ENCODE results near the gene ANTXR1. TPM values are rescaled to one million over a fixed set of nuclear protein-coding genes. Genes with fewer than 3 reads are reported as not detected.

ANTXR1 gene
- total RNA-seq, 1 experiment from 2014 or later: 48.3 TPM

DNA sequence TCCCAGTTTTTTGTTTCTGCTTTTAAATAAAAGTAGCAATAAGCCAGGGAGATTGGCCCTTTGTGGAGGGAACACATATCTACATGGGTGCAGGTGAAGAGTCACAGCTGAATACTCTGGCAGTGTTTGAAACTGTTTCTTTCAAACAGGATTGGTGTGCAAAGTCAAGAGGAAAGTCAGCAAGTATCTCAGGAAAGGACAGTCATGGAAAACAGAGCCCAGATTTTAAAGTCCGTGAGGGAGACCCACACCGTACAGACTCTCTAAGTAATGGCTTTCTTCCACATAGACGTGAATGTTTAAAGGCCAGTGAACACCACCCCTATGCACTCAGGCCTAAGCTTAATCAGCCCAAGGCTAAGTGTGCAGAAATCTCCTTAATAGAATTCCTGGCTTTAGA lies 278.7 kb downstream of the ANTXR1 start:
- no peak overlapping the region for H3K4me2 ChIP-seq
- H3K27me3 ChIP-seq (ENCODE audit: insufficient read depth, low read depth): no peaks in the 10 kb centered on the region
- no peaks in the 10 kb centered on the region for H4K20me1 ChIP-seq (ENCODE audit: insufficient read depth)
- no peaks in the 10 kb centered on the region for H3K79me2 ChIP-seq (ENCODE audit: low read depth)
- BruUV-seq (replicated peaks): no TSS peak
- TF ChIP-seq EZH2 (IDR thresholded peaks at IDR 0.05; ENCODE audit: low read depth) (no peak), CTCF (conservative IDR thresholded peaks at IDR 0.05) (no peak)
- no peaks in the 10 kb centered on the region for H3K9me2 ChIP-seq (ENCODE audit: insufficient read depth)
- H3K27ac ChIP-seq: no peak overlapping the region
- H3K36me3 ChIP-seq (ENCODE audit: low read depth): no peaks in the 10 kb centered on the region
- H3F3A ChIP-seq (ENCODE audit: insufficient read depth, low read depth): no peaks in the 10 kb centered on the region
- no peaks in the 10 kb centered on the region for H3K9me3 ChIP-seq (ENCODE audit: insufficient read depth, low read depth)
- intact Hi-C loops (cut with micrococcal nuclease; ENCODE audit: unreplicated experiment): no loop called here
- no peak for DNase-seq
- CTCF ChIA-PET: no interaction called here
- H3K4me3 ChIP-seq: no peak overlapping the region
- POLR2A ChIA-PET (ENCODE audit: unreplicated experiment): interaction anchor here (0.6 kb wide), 1 partner anchor 394 kb away, joined by 3 read pairs; no protein-coding TSS in a partner anchor
- no peaks in the 10 kb centered on the region for H3K4me1 ChIP-seq (replicated peaks; ENCODE audit: insufficient read depth)
- no peak overlapping the region for H2AFZ ChIP-seq

DNA sequence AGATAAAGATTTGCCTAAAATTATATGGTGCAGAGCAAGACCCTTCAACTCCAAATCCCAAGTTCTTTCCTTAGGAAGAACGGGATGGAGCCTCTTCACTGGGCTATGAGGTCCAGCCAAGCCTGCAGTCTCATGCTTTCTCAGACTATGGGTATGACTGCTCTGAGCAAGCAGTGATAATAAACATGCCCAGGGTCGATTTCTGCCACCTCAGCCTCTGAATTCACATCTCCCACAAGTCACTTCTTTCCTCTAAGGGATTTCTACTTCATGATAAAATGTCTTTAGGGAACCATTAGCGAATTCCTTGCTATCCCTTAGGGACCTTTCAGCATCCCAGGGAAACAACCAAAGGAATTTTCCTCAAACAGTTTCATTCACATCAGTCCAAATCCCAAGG lies 279.3 kb downstream of the ANTXR1 start:
- no peak overlapping the region for H2AFZ ChIP-seq
- H3F3A ChIP-seq (ENCODE audit: insufficient read depth, low read depth): no peaks in the 10 kb centered on the region
- H3K4me2 ChIP-seq: no peak overlapping the region
- TF ChIP-seq CTCF (conservative IDR thresholded peaks at IDR 0.05) (no peak), EZH2 (IDR thresholded peaks at IDR 0.05; ENCODE audit: low read depth) (no peak)
- CTCF ChIA-PET: no interaction called here
- no peak overlapping the region for H3K4me3 ChIP-seq
- no TSS peak for BruUV-seq (replicated peaks)
- POLR2A ChIA-PET (ENCODE audit: unreplicated experiment): no interaction called here
- H3K79me2 ChIP-seq (ENCODE audit: low read depth): no peaks in the 10 kb centered on the region
- no peaks in the 10 kb centered on the region for H3K36me3 ChIP-seq (ENCODE audit: low read depth)
- no peaks in the 10 kb centered on the region for H3K27me3 ChIP-seq (ENCODE audit: insufficient read depth, low read depth)
- no peaks in the 10 kb centered on the region for H3K9me3 ChIP-seq (ENCODE audit: insufficient read depth, low read depth)
- no peak for DNase-seq
- intact Hi-C loops (cut with micrococcal nuclease; ENCODE audit: unreplicated experiment): no loop called here
- no peaks in the 10 kb centered on the region for H3K9me2 ChIP-seq (ENCODE audit: insufficient read depth)
- no peaks in the 10 kb centered on the region for H4K20me1 ChIP-seq (ENCODE audit: insufficient read depth)
- H3K4me1 ChIP-seq (replicated peaks; ENCODE audit: insufficient read depth): no peaks in the 10 kb centered on the region
- H3K27ac ChIP-seq: no peak overlapping the region

DNA sequence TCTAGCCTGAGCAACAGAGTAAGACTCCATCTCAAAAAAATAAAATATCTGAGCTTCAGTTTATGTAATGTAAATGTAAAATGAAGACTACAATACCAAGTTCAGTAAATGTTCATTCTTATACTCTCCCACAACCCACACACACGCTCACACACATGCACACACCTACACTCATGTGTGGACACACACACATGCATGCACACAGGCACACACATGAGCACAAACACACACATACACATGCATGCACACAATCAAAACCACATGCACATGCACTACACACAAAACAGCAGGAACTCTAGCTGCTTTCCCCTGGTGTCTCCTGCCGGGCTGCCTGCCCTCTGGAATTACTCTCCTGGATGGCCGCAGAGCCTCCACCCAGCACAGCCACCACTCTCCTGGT lies 283.4 kb downstream of the ANTXR1 start:
- Histone ChIP-seq H4K20me1 (ENCODE audit: insufficient read depth) (no peaks in the 10 kb centered on the region), H3K79me2 (ENCODE audit: low read depth) (no peaks in the 10 kb centered on the region), H3K4me2 (no peak overlapping the region), H3K27ac (no peak overlapping the region), H2AFZ (no peak overlapping the region), H3F3A (ENCODE audit: insufficient read depth, low read depth) (no peaks in the 10 kb centered on the region), H3K36me3 (ENCODE audit: low read depth) (no peaks in the 10 kb centered on the region), H3K4me1 (replicated peaks; ENCODE audit: insufficient read depth) (no peaks in the 10 kb centered on the region), H3K27me3 (ENCODE audit: insufficient read depth, low read depth) (no peaks in the 10 kb centered on the region), H3K9me3 (ENCODE audit: insufficient read depth, low read depth) (no peaks in the 10 kb centered on the region), H3K4me3 (no peak overlapping the region), H3K9me2 (ENCODE audit: insufficient read depth) (no peaks in the 10 kb centered on the region)
- TF ChIP-seq CTCF (conservative IDR thresholded peaks at IDR 0.05) (no peak), EZH2 (IDR thresholded peaks at IDR 0.05; ENCODE audit: low read depth) (no peak)
- ChIA-PET POLR2A (ENCODE audit: unreplicated experiment) (no interaction called here), CTCF (no interaction called here)
- no TSS peak for BruUV-seq (replicated peaks)
- intact Hi-C loops (cut with micrococcal nuclease; ENCODE audit: unreplicated experiment): no loop called here
- no peak for DNase-seq
